OCI-LY7 (cell line): Measurements from ENCODE around the gene SLC25A29. TPM values are rescaled to one million over a fixed set of nuclear protein-coding genes. Genes with fewer than 3 reads are reported as not detected.

Experiments used
- BruUV-seq: library from RNA; stranded (reverse); fragments of 400-500 nt; replicated peaks from 2 replicates; lab custom pipeline; 2021; lab: Mats Ljungman, UMichigan
- CTCF ChIA-PET: fragments of 300-600 bp; sonication (Branson Sonifier 250); formaldehyde crosslinking; loops from one replicate; lab custom pipeline; 2022; ENCODE audit warnings: antibody characterized with exemption; ENCODE audit not compliant: unreplicated experiment; lab: Charles Lee
- POLR2A ChIA-PET: fragments of 300-600 bp; sonication (Branson Sonifier 250); formaldehyde crosslinking; loops from one replicate; lab custom pipeline; 2022; ENCODE audit warnings: antibody characterized with exemption; lab: Charles Lee
- DNase-seq: peaks from one replicate; pipeline ENCODE4 v3.0.0-alpha.2; 2015; ENCODE audit warnings: low spot score
- H2AFZ ChIP-seq: fragments of 200-600 bp; sonication (generic), shearing (Covaris generic); 2 replicates; pipeline ENCODE4 v1.6.1; 2014; ENCODE audit warnings: mild to moderate bottlenecking, antibody characterized with exemption, low read length, moderate library complexity
- H3K27ac ChIP-seq: fragments of 200-600 bp; sonication (generic); 2 replicates; pipeline ENCODE4 v1.5.1; 2014; ENCODE audit warnings: mixed run types, low read depth, mild to moderate bottlenecking, moderate library complexity, low read length, inconsistent platforms; ENCODE audit not compliant: poor library complexity, severe bottlenecking
- H3K36me3 ChIP-seq: fragments of 200-600 bp; sonication (generic); 2 replicates; pipeline ENCODE4 v1.6.1; 2014; ENCODE audit warnings: mild to moderate bottlenecking, antibody characterized with exemption, low read length, moderate library complexity, mixed read lengths; ENCODE audit not compliant: insufficient read depth
- H3K4me1 ChIP-seq: fragments of 200-600 bp; sonication (generic); 2 replicates; pipeline ENCODE4 v1.5.1; 2014; ENCODE audit warnings: mild to moderate bottlenecking, low read length; ENCODE audit not compliant: insufficient read depth, poor library complexity, severe bottlenecking
- H3K4me2 ChIP-seq: fragments of 200-600 bp; sonication (generic); 2 replicates; pipeline ENCODE4 v1.6.1; 2014; ENCODE audit warnings: mild to moderate bottlenecking, low read length
- H3K4me3 ChIP-seq: fragments of 200-600 bp; sonication (generic); 2 replicates; pipeline ENCODE4 v1.5.1; 2014; ENCODE audit warnings: mild to moderate bottlenecking, low read depth, low read length; ENCODE audit not compliant: poor library complexity, severe bottlenecking
- H3K79me2 ChIP-seq: fragments of 200-600 bp; sonication (generic); 2 replicates; pipeline ENCODE4 v1.6.1; 2016; ENCODE audit warnings: low read depth, mild to moderate bottlenecking, low read length, moderate library complexity, mixed read lengths; ENCODE audit not compliant: insufficient read depth
- H3K9me2 ChIP-seq: fragments of 200-600 bp; sonication (generic); 2 replicates; pipeline ENCODE4 v1.6.1; 2016; ENCODE audit warnings: mild to moderate bottlenecking, low read length, mixed read lengths; ENCODE audit not compliant: insufficient read depth
- H3K9me3 ChIP-seq: fragments of 200-600 bp; sonication (generic); 2 replicates; pipeline ENCODE4 v1.6.1; 2014; ENCODE audit warnings: mild to moderate bottlenecking, mixed run types, low read length, mixed read lengths
- H4K20me1 ChIP-seq: fragments of 200-600 bp; sonication (generic); 2 replicates; pipeline ENCODE4 v1.6.1; 2014; ENCODE audit warnings: mild to moderate bottlenecking, antibody characterized with exemption, low read length, moderate library complexity, mixed read lengths; ENCODE audit not compliant: insufficient read depth
- EZH2phosphoT487 ChIP-seq: fragments of 200-600 bp; sonication (generic); IDR thresholded peaks from 2 replicates; pipeline ENCODE4 v1.6.1; 2018; ENCODE audit warnings: low read depth, borderline replicate concordance, mild to moderate bottlenecking, mixed run types, antibody characterized with exemption, low read length, moderate library complexity, mixed read lengths
- intact Hi-C: fragments of 100-400 bp; cut with micrococcal nuclease; formaldehyde crosslinking; loops from one replicate; pipeline ENCODE4 v1.10.0; 2022; ENCODE audit not compliant: unreplicated experiment
- total RNA-seq, 2 experiments: library from RNA; depleted of rRNA in 1 of 2; stranded (reverse); fragments of >200 nt in 1 of 2; shearing (Covaris generic) in 1 of 2; gene quantifications; 2 replicates each; pipeline ENCODE4 v1.2.3, GENCODE V29; 2014 to 2022
- TF ChIP-seq, protein P1 (sequence below): fragments of 200-600 bp; sonication (generic); conservative IDR thresholded peaks from 2 replicates; pipeline ENCODE4 v1.5.1; 2014; ENCODE audit warnings: mild to moderate bottlenecking, antibody characterized with exemption, low read length, moderate library complexity, mixed read lengths

SLC25A29 gene
- total RNA-seq, 2 experiments from 2014 or later: 14.6 to 34.8 TPM

DNA sequence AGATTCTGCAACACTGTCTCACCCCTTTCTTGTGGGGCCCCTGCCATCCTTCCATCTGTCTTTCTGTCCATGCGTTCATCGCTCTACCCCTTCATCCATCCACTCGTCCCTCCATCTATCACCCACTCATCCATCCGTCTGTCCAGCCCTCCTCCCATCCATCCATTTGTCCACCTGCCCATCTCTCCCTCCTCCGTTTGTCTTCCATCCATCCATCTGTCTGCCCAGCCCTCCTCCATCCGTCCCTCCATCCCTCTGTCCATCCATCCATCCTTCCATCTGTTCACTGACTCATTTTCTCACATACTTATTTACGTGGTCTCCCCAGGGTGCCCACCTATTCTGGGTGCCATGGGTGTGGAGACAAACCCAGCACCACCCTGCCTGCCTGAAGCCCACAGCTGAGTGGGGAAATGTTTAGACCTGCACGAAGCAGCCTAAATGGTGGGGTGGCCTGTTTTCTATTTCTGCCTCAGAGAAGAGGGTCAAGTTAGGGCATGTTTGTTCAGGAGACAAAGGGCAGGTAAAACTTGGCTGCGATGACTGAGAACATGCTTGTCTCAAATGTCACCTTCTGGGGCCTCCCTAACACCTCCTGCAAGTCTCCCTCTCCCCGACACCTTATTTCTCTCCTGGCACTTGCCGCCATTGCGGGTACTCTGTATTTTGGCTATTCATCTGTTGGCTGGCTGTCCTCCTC, 14.1 kb upstream of the SLC25A29 start:
- H4K20me1 ChIP-seq: no peaks in the 10 kb centered on the region
- POLR2A ChIA-PET: no interaction called here
- DNase-seq: no peak
- H3K4me2 ChIP-seq: no peak overlapping the region
- H3K9me2 ChIP-seq: no peaks in the 10 kb centered on the region
- no peak overlapping the region for H2AFZ ChIP-seq
- H3K79me2 ChIP-seq: no peaks in the 10 kb centered on the region
- CTCF ChIA-PET: no interaction called here
- no peak overlapping the region for H3K4me3 ChIP-seq
- no peaks in the 10 kb centered on the region for H3K9me3 ChIP-seq
- intact Hi-C loops: no loop called here
- no peaks in the 10 kb centered on the region for H3K36me3 ChIP-seq
- BruUV-seq: no TSS peak
- H3K27ac ChIP-seq: no peak overlapping the region
- peaks cover 8% of the 10 kb centered on the region for H3K4me1 ChIP-seq
- TF ChIP-seq EZH2phosphoT487: no peak
- TF ChIP-seq, protein P1, sequence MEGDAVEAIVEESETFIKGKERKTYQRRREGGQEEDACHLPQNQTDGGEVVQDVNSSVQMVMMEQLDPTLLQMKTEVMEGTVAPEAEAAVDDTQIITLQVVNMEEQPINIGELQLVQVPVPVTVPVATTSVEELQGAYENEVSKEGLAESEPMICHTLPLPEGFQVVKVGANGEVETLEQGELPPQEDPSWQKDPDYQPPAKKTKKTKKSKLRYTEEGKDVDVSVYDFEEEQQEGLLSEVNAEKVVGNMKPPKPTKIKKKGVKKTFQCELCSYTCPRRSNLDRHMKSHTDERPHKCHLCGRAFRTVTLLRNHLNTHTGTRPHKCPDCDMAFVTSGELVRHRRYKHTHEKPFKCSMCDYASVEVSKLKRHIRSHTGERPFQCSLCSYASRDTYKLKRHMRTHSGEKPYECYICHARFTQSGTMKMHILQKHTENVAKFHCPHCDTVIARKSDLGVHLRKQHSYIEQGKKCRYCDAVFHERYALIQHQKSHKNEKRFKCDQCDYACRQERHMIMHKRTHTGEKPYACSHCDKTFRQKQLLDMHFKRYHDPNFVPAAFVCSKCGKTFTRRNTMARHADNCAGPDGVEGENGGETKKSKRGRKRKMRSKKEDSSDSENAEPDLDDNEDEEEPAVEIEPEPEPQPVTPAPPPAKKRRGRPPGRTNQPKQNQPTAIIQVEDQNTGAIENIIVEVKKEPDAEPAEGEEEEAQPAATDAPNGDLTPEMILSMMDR: no peak

DNA sequence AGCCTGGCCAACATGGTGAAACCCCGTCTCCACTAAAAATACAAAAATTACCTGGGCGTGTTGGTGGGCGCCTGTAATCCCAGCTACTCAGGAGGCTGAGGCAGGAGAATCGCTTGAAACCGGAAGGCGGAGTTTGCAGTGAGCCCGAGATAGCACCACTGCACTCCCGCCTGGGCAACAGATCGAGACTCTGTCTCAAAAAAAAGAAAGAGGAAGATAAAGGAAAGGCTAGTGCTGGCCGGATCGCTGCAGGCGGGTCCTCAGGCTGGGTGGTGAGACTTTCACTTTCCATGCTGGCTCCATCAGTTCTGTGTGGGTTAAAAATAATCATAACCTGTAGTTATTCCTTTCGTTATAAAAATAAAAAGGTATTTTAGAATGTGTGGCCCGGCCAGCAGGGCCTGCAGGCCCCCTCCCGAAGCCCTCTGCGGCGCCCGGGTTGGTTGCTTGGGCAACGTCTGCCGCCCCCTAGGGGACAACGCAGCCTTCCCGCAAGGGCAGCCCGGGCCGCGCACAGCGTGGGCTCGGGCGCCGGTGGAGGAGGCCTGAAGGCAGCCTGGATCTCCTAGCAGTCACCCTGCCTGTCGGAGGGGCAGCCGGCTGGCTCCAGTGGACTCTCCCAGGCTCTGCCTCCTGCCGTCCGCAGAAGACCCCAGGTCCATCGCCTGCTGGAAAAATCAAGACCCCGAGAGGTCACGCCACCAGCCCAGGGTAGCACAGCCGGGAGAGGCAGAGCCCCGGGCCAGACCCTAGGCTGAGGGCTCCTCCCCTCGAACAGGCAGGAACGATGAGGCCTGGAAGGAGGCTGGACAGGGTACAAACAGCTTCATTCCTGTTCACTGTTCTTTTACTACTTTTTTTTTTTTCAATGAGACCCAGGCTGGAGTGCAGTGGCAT, 11.9 kb upstream of the SLC25A29 start:
- peak; percentile 73 for DNase-seq
- Histone ChIP-seq H3K79me2 (no peaks in the 10 kb centered on the region), H4K20me1 (no peaks in the 10 kb centered on the region), H2AFZ (peak overlapping the region; percentile 81), H3K9me3 (no peaks in the 10 kb centered on the region), H3K4me1 (peaks cover 8% of the 10 kb centered on the region), H3K36me3 (no peaks in the 10 kb centered on the region), H3K9me2 (no peaks in the 10 kb centered on the region), H3K4me2 (peak overlapping the region; percentile 47), H3K27ac (no peak overlapping the region), H3K4me3 (peak overlapping the region; percentile 22)
- CTCF ChIA-PET: no interaction called here
- intact Hi-C loops: no loop called here
- no TSS peak for BruUV-seq
- TF ChIP-seq EZH2phosphoT487: no peak
- TF ChIP-seq, protein P1: peak; percentile 89
- POLR2A ChIA-PET: interaction anchor here (0.6 kb wide), 1 partner anchor 86 kb away, joined by 3 read pairs; no protein-coding TSS in a partner anchor
